WTC11 (cell line): ENCODE data around the gene AP4M1.

Experiments
- TF ChIP-seq, protein P1 (sequence below): fragments of 200-600 bp; IDR thresholded peaks from 2 replicates; pipeline ENCODE4 v1.8.0; 2022; ENCODE audit warnings: antibody characterized with exemption
- TF ChIP-seq, protein P2 (sequence below): sonication (generic); formaldehyde crosslinking; IDR thresholded peaks from 2 replicates; pipeline ENCODE4 v1.8.0; 2022; ENCODE audit warnings: mild to moderate bottlenecking, missing genetic modification reagents

GRCh38 chr7:100077205-100077604 is 24.2 kb upstream of the AP4M1 start:
- TF ChIP-seq, protein P1, sequence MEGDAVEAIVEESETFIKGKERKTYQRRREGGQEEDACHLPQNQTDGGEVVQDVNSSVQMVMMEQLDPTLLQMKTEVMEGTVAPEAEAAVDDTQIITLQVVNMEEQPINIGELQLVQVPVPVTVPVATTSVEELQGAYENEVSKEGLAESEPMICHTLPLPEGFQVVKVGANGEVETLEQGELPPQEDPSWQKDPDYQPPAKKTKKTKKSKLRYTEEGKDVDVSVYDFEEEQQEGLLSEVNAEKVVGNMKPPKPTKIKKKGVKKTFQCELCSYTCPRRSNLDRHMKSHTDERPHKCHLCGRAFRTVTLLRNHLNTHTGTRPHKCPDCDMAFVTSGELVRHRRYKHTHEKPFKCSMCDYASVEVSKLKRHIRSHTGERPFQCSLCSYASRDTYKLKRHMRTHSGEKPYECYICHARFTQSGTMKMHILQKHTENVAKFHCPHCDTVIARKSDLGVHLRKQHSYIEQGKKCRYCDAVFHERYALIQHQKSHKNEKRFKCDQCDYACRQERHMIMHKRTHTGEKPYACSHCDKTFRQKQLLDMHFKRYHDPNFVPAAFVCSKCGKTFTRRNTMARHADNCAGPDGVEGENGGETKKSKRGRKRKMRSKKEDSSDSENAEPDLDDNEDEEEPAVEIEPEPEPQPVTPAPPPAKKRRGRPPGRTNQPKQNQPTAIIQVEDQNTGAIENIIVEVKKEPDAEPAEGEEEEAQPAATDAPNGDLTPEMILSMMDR: no peak
- TF ChIP-seq, protein P2, sequence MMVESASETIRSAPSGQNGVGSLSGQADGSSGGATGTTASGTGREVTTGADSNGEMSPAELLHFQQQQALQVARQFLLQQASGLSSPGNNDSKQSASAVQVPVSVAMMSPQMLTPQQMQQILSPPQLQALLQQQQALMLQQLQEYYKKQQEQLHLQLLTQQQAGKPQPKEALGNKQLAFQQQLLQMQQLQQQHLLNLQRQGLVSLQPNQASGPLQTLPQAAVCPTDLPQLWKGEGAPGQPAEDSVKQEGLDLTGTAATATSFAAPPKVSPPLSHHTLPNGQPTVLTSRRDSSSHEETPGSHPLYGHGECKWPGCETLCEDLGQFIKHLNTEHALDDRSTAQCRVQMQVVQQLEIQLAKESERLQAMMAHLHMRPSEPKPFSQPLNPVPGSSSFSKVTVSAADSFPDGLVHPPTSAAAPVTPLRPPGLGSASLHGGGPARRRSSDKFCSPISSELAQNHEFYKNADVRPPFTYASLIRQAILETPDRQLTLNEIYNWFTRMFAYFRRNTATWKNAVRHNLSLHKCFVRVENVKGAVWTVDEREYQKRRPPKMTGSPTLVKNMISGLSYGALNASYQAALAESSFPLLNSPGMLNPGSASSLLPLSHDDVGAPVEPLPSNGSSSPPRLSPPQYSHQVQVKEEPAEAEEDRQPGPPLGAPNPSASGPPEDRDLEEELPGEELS: no peak
